ENCODE results near the gene DNAH2.

DNA sequence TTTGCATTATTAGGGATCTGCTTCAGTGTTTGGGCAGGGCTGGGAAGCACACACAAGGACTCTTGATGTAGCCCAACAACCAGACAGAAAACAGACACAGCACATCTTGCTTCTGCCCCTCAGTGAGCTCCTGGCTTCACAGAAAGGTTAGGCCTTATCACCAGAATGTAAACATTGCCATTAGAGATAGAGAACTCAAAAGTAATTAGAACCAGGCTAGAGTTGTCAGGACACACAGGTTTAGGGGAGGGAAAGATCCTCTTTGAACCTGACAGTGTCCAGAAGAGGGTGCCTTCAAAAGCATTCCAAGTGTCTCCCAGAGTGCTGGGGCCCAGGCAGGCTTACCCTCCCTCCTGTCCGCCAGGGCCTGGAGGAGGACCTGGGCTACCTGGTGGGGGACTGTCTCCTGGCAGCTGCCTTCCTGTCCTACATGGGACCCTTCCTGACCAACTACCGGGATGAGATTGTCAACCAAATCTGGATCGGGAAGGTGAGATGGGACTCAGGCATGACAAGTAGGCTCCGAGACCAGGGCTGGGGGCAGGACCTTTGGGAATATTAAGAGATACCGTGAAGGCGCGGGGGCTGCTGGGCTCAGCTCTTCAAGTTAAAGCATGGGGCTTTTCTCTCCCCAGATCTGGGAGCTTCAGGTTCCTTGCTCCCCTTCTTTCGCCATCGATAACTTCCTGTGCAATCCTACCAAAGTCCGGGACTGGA, 99.5 kb downstream of the DNAH2 start:
- TF ChIP-seq, protein P1, sequence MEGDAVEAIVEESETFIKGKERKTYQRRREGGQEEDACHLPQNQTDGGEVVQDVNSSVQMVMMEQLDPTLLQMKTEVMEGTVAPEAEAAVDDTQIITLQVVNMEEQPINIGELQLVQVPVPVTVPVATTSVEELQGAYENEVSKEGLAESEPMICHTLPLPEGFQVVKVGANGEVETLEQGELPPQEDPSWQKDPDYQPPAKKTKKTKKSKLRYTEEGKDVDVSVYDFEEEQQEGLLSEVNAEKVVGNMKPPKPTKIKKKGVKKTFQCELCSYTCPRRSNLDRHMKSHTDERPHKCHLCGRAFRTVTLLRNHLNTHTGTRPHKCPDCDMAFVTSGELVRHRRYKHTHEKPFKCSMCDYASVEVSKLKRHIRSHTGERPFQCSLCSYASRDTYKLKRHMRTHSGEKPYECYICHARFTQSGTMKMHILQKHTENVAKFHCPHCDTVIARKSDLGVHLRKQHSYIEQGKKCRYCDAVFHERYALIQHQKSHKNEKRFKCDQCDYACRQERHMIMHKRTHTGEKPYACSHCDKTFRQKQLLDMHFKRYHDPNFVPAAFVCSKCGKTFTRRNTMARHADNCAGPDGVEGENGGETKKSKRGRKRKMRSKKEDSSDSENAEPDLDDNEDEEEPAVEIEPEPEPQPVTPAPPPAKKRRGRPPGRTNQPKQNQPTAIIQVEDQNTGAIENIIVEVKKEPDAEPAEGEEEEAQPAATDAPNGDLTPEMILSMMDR (conservative IDR thresholded peaks at IDR 0.05; ENCODE audit: low read depth, low read length) = no peak
- TF ChIP-seq POLR2A (IDR thresholded peaks at IDR 0.05; ENCODE audit: low read depth, low read length) = no peak
- no peak for TF ChIP-seq MXI1 (IDR thresholded peaks at IDR 0.05; ENCODE audit: borderline replicate concordance, low read depth, low read length)
- TF ChIP-seq RCOR1 (IDR thresholded peaks at IDR 0.05; ENCODE audit: insufficient replicate concordance, low read length) = no peak
- no peak for TF ChIP-seq NFE2L2 (IDR thresholded peaks at IDR 0.05; ENCODE audit: low read depth, low read length)
- no peak for TF ChIP-seq MAFK (IDR thresholded peaks at IDR 0.05; ENCODE audit: low read depth, low read length)
- no peak for TF ChIP-seq MAZ (IDR thresholded peaks at IDR 0.05; ENCODE audit: borderline replicate concordance, low read depth, low read length)
- no peak for TF ChIP-seq CEBPB (IDR thresholded peaks at IDR 0.05; ENCODE audit: low read depth, low read length)
- TF ChIP-seq, protein P2, sequence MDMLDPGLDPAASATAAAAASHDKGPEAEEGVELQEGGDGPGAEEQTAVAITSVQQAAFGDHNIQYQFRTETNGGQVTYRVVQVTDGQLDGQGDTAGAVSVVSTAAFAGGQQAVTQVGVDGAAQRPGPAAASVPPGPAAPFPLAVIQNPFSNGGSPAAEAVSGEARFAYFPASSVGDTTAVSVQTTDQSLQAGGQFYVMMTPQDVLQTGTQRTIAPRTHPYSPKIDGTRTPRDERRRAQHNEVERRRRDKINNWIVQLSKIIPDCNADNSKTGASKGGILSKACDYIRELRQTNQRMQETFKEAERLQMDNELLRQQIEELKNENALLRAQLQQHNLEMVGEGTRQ (IDR thresholded peaks at IDR 0.05; ENCODE audit: low read depth, low read length) = no peak
